ENCODE data around the gene CCDC188.

CCDC188 gene

GRCh38 chr22:20102203-20102780 lies 48.6 kb downstream of the CCDC188 start:
- TF ChIP-seq CTCF (IDR thresholded peaks at IDR 0.05; ENCODE audit: unreplicated experiment in 3 of 3) = no peak
- H3K27me3 Mint-ChIP-seq (ENCODE audit: low read depth) = no peaks in the 10 kb centered on the region
- peaks cover 7% of the 10 kb centered on the region for H3K4me1 Mint-ChIP-seq
- no peak overlapping the region for H3K4me3 Mint-ChIP-seq
- peaks cover 75% of the 10 kb centered on the region for H3K36me3 Mint-ChIP-seq (ENCODE audit: low read depth)
- H3K9me3 Mint-ChIP-seq = peaks cover 3% of the 10 kb centered on the region
- H3K27ac Mint-ChIP-seq = no peak overlapping the region

- TF ChIP-seq CTCF (IDR thresholded peaks at IDR 0.05; ENCODE audit: unreplicated experiment in 3 of 3) = no peak
- Mint-ChIP-seq H3K36me3 (ENCODE audit: low read depth) (peaks cover 76% of the 10 kb centered on the region), H3K4me1 (peaks cover 7% of the 10 kb centered on the region), H3K27ac (no peak overlapping the region), H3K4me3 (no peak overlapping the region), H3K9me3 (peaks cover 6% of the 10 kb centered on the region), H3K27me3 (ENCODE audit: low read depth) (no peaks in the 10 kb centered on the region)
Measured at GRCh38 chr22:20101638-20102037, 49.2 kb downstream of the CCDC188 start.

- Mint-ChIP-seq H3K36me3 (ENCODE audit: low read depth) (peaks cover 89% of the 10 kb centered on the region), H3K27me3 (ENCODE audit: low read depth) (no peaks in the 10 kb centered on the region), H3K27ac (no peak overlapping the region), H3K4me1 (peaks cover 7% of the 10 kb centered on the region), H3K4me3 (no peak overlapping the region), H3K9me3 (peaks cover 17% of the 10 kb centered on the region)
- no peak for TF ChIP-seq CTCF (IDR thresholded peaks at IDR 0.05; ENCODE audit: unreplicated experiment in 3 of 3)
Measured at GRCh38 chr22:20099099-20099711, 51.6 kb downstream of the CCDC188 start.

All from nephron (organoid).